Measurements from ENCODE around the gene TPCN2. TPM values are rescaled to one million over a fixed set of nuclear protein-coding genes. Genes with fewer than 3 reads are reported as not detected.
A peak's percentile ranks its signal among the peaks of the same experiment; 100 is the strongest.
"Not testable (repeated sequence)": the region's sequence is repeated elsewhere in the genome, so short reads cannot be mapped to it uniquely, and the experiment has no call there.

The TPCN2 gene
- total RNA-seq (6.8 TPM), polyA plus RNA-seq (ENCODE audit: insufficient read depth in 1 of 8, insufficient read length in 8 of 8, low replicate concordance in 1 of 8) (1 to 10 TPM; 6.4 to 9.9 (median 8.1) TPM)
- long read RNA-seq, donor 1: 0 reads
- long read RNA-seq, donor 2: 0 reads
- long read RNA-seq, donor 3: 0 reads
- long read RNA-seq, donor 4: 0 reads
- long read RNA-seq, donor 5: 0 reads
- long read RNA-seq, donor 6: 0 reads
- long read RNA-seq, donor 7, partial matches to known transcripts: 0 of 1 reads
- long read RNA-seq, donor 7, other reads (novel, unspliced or antisense): 0 of 1 reads
- long read RNA-seq, donor 8: 0 reads
- long read RNA-seq, donor 9: 0 reads
- long read RNA-seq, donor 10: 0 reads
- long read RNA-seq, donor 11: 0 reads

DNA sequence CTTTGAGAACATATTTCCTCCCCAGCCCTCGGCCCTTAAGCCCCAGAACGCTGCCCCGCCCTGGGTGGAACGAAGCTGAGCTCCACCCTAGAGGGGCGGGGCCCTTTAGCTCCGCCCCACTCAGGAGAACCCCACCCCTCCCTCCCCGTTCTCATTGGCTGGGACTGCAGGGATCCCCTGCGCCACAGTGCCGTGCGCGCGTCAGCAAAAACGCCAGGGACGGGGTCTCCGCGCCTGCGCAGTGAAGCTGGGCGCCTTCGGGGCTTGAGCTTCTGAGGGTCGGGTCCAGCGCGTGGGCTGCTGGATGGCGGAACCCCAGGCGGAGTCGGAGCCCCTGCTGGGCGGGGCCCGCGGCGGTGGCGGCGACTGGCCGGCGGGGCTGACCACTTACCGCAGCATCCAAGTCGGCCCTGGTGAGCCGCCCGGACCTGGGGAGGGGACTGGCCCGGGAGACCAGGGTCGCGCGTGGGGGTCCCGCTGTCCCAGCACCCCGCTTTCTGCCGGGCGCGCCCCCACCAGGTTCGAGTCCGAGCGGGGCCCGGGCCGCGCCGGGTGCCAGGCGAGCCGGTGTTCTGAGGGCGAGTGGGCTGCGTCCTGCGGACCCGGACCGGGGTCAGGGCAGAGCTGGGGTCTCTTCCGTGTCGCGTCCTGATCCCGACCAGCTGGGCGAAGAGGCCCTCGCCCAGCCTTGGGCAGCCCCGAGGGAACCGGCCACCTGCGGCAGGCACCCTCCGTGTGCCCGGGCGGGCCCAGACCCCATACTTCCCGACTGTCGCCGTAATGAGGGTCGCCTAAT lies at the start of gene TPCN2:
TSS of gene TPCN2 (plus strand) at position 239 of the 796 bp plus-strand sequence. CDS start at position 305, 66 bp downstream.
- Histone ChIP-seq H3K4me1 (ENCODE audit: control insufficient read depth, insufficient read depth, low read length) (peaks cover 28% of the 10 kb centered on the region), H3K4me3 (ENCODE audit: low read length) (peak within 1 kb of the TSS; percentile 76), H3K9me3 (replicated peaks; ENCODE audit: control insufficient read depth, low read depth, low read length) (no peaks in the 10 kb centered on the region), H3K27me3 (ENCODE audit: control insufficient read depth, insufficient read depth, low read length) (no peaks in the 10 kb centered on the region), H3K27ac (ENCODE audit: low read length) (peak within 1 kb of the TSS; percentile 47), H3K36me3 (ENCODE audit: control insufficient read depth, insufficient read depth, low read length) (peaks cover 3% of the 10 kb centered on the region)
- peak; percentile 98 for DNase-seq
- under 1% methylated on average over 66 of the region's 76 CpGs for WGBS (ENCODE audit: insufficient coverage)

DNA sequence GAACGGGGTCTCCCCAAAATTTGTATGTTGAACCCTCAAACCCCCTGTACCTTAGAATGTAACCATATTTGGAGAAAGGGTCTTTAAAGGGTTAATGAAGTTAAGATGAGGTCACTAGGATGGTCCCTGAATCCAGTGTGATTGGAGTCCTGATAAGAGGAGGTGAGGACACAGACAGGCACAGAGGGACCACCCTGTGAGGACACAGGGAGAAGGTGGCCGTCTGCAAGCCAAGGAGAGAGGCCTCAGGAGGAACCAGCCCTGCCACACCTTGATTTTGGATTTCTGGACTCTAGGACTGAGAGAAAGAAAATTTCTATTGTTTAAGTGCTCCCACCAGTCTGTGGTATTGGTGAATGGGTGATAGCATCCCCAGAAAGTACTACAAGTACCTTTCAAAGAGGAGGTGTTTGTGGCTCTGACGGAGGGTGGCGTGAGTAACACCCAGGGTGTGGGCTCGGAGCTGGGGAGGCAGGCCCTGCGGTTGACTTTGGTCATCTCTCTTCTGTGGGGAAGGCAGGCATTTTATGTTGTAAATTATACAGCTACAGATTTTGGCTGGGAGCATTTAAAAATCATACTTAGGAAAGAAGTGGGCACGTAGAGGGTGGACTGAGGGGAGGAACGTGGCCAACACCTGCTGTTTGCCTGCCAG lies 49.5 kb upstream of the TPCN2 start:
- H3K27ac ChIP-seq (ENCODE audit: low read length): peak overlapping the region; percentile 60

DNA sequence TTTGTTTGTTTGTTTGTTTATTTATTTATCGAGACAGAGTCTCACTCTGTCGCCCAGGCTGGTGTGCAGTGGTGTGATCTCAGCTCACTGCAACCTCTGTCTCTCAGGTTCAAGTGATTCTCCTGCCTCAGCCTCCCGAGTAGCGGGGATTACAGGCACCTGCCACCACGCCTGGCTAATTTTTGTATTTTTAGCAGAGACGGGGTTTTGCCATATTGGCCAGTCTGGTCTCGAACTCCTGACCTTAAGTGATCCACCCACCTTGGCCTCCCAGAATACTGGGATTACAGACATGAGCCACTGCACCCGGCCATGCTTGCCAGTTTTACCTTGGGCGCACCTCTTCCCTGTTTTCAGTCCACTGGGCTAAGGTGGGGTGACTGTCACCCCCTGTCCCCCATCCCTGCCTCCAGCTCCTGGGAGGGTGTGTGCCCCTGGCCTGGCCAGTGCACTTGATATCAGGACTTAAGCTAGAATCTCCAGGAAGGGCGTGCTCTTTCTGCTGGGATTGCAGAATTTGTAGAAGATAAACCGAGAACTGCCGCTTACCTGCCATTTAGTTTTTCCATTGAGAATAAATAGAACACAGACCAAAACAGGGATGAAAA lies 48.9 kb upstream of the TPCN2 start:
- not testable (repeated sequence) for H3K9me3 ChIP-seq (replicated peaks; ENCODE audit: control insufficient read depth, low read depth, low read length); H3K4me3 ChIP-seq (ENCODE audit: low read length); DNase-seq; H3K27me3 ChIP-seq (ENCODE audit: control insufficient read depth, insufficient read depth, low read length)
- peaks cover 59% of the 10 kb centered on the region for H3K4me1 ChIP-seq (ENCODE audit: control insufficient read depth, insufficient read depth, low read length)
- WGBS (ENCODE audit: insufficient coverage): 86% methylated on average over 9 of the region's 12 CpGs
- H3K27ac ChIP-seq (ENCODE audit: low read length): peak overlapping the region; percentile 95
- H3K36me3 ChIP-seq (ENCODE audit: control insufficient read depth, insufficient read depth, low read length): peaks cover 14% of the 10 kb centered on the region

More for the DNA sequence above, 49.5 kb upstream of the TPCN2 start:
- Histone ChIP-seq H3K27me3 (ENCODE audit: control insufficient read depth, insufficient read depth, low read length) (peaks cover 6% of the 10 kb centered on the region), H3K36me3 (ENCODE audit: control insufficient read depth, insufficient read depth, low read length) (peaks cover 9% of the 10 kb centered on the region), H3K4me1 (ENCODE audit: control insufficient read depth, insufficient read depth, low read length) (peaks cover 66% of the 10 kb centered on the region), H3K4me3 (ENCODE audit: low read length) (no peak overlapping the region), H3K9me3 (replicated peaks; ENCODE audit: control insufficient read depth, low read depth, low read length) (no peaks in the 10 kb centered on the region)
- WGBS (ENCODE audit: insufficient coverage): 81% methylated on average over 5 of the region's 8 CpGs
- DNase-seq: no peak

DNA sequence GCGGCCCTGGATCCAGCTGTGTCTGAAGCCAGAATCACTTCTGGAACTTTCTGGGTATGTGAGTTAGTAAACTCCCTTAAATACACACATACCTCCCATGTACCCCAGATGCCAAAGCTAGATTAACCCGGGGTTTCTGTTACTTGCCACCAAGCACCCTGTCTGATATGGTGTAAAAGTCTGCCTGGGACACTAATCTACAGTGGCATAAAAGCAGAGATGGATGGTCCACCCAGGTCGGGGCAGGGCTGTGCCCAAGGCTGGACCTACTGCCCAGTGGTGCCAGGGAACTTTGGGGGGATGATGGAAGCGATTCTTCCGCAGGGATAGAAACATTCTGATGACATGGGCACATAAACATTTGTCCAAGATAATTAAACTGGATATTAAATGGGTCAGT lies 48.3 kb upstream of the TPCN2 start:
- Histone ChIP-seq H3K4me3 (ENCODE audit: low read length) (no peak overlapping the region), H3K36me3 (ENCODE audit: control insufficient read depth, insufficient read depth, low read length) (peaks cover 20% of the 10 kb centered on the region), H3K4me1 (ENCODE audit: control insufficient read depth, insufficient read depth, low read length) (peaks cover 58% of the 10 kb centered on the region), H3K27me3 (ENCODE audit: control insufficient read depth, insufficient read depth, low read length) (peaks cover 3% of the 10 kb centered on the region), H3K9me3 (replicated peaks; ENCODE audit: control insufficient read depth, low read depth, low read length) (no peaks in the 10 kb centered on the region), H3K27ac (ENCODE audit: low read length) (peak overlapping the region; percentile 95)
- no peak for DNase-seq
- WGBS (ENCODE audit: insufficient coverage): 100% methylated on average over 1 of the region's 5 CpGs

DNA sequence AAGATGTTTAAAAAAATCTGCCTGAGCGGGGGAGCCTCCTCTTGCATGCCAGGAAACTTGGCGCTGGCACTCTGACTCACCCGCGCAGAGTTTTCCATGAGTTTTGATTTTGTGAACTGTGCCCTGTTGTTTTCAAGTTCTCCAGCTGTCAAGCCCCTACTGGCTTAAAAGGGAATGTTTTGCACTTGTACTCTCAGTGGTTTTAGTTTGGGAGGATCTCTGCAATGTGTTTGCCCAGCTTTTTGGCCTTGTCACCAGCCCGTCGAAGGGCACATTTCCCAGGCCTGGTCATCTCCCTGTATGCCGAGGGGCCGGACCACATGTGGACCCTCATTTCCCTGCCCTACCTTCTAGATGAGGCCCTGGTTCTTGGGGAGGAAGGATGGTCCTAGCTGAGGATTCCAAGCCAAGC lies 47.9 kb upstream of the TPCN2 start:
- Histone ChIP-seq H3K4me3 (ENCODE audit: low read length) (no peak overlapping the region), H3K4me1 (ENCODE audit: control insufficient read depth, insufficient read depth, low read length) (peaks cover 61% of the 10 kb centered on the region), H3K9me3 (replicated peaks; ENCODE audit: control insufficient read depth, low read depth, low read length) (no peaks in the 10 kb centered on the region), H3K36me3 (ENCODE audit: control insufficient read depth, insufficient read depth, low read length) (peaks cover 22% of the 10 kb centered on the region), H3K27me3 (ENCODE audit: control insufficient read depth, insufficient read depth, low read length) (peaks cover 3% of the 10 kb centered on the region), H3K27ac (ENCODE audit: low read length) (peak overlapping the region; percentile 95)
- peak; percentile 93 for DNase-seq
- 45% methylated on average over 6 of the region's 8 CpGs for WGBS (ENCODE audit: insufficient coverage)

DNA sequence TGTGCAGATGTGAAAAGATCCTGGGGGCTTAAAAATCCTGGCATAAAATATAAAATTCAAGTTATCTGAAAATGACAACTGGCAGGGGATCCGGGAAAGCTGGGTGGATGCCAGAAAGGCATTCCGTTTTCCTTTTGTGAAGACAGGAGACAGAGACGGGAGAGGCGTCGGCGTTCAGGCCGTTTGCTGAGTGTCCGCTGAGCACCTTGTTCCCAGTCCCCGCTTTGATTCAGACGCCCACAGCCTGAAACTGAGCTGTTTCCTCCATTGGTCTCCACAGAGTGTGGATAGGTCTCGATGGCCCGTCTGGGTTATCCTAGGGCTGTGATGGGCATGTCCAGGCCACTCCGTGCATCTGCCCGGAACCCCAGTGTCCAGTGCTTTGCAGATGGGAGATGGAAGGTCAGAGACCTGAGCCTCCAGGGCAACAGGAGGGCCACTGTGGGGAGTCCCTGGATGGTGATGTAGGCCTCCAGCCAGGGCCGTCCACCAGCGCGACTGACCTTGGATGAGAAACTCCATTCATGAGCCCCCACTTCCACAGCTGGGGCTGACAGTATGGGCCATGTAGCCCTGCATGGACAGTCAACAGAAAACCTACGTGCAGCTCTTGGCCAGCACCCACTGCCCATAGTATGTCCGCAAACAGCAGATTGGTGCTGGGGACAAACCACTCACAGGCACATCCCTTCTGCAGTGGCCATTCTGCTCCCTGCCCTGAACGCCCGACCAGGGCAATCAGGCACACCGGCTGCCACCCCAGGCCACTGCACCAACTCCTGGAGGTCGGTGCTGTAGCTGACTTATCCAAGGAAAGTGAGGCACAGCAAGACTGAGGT lies 47.3 kb upstream of the TPCN2 start:
- Histone ChIP-seq H3K4me3 (ENCODE audit: low read length) (no peak overlapping the region), H3K4me1 (ENCODE audit: control insufficient read depth, insufficient read depth, low read length) (peaks cover 61% of the 10 kb centered on the region), H3K36me3 (ENCODE audit: control insufficient read depth, insufficient read depth, low read length) (peaks cover 22% of the 10 kb centered on the region), H3K27ac (ENCODE audit: low read length) (peak overlapping the region; percentile 95), H3K27me3 (ENCODE audit: control insufficient read depth, insufficient read depth, low read length) (peaks cover 3% of the 10 kb centered on the region), H3K9me3 (replicated peaks; ENCODE audit: control insufficient read depth, low read depth, low read length) (no peaks in the 10 kb centered on the region)
- WGBS (ENCODE audit: insufficient coverage): 50% methylated on average over 23 of the region's 23 CpGs
- peak; percentile 64 for DNase-seq

DNA sequence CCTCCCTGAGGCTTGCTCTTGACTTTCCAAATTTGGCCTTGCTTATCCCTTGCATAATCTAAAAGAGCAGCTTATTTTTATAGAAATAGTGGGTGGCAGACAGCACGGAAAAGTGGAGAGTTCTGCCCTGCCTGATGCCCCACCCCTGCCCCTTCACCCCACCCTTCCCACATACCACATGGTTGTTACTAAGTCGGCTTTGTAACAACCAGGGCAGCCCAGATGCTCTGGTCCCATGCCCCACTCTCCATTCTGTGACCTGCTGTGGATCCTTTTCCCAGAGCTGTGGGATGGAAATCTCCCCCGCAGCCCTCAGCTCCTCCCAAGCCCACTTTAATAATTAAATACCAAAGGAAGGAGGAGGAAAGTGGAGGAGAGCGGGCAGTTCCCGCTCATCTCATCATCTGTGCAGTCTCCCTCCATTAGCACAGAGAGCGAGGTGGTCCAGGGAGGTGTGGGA lies 46.6 kb upstream of the TPCN2 start:
- WGBS (ENCODE audit: insufficient coverage): 43% methylated on average over 2 of the region's 6 CpGs
- no peak overlapping the region for H3K4me3 ChIP-seq (ENCODE audit: low read length)
- peak overlapping the region; percentile 95 for H3K27ac ChIP-seq (ENCODE audit: low read length)
- peaks cover 3% of the 10 kb centered on the region for H3K27me3 ChIP-seq (ENCODE audit: control insufficient read depth, insufficient read depth, low read length)
- DNase-seq: no peak
- H3K36me3 ChIP-seq (ENCODE audit: control insufficient read depth, insufficient read depth, low read length): peaks cover 22% of the 10 kb centered on the region
- peaks cover 61% of the 10 kb centered on the region for H3K4me1 ChIP-seq (ENCODE audit: control insufficient read depth, insufficient read depth, low read length)
- H3K9me3 ChIP-seq (replicated peaks; ENCODE audit: control insufficient read depth, low read depth, low read length): no peaks in the 10 kb centered on the region

DNA sequence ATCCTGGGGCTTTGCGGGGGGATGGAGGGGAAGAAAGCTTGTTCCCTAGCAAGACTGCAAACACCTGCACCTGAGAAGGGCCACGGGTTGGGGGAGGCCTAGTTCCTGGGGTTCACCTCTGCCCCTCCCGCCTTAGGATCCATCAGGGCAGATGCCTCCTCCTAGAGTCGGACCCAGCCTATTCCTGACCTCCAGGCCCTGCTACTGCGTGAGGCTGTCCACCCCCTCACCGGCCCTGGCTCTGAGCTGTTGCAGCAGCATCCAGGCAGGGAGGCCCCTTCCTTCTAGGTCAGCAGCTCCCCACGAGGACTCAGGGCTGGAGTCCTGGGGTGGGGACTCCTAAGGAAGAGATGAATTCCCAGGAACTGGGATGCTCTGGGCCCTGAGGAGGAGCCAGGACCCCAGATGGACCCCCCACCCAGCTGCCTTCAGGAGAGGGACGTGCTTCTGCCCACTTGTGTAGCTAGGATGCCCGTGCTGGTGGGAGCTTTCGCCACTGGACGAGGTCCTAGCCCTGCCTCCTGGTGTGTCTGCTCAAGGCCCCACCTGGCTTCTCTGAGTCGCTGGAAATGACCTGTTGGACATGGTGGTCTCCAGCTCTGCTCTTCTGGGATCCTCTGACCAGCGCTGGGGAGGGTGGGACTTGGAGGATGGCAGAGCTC lies 46.0 kb upstream of the TPCN2 start:
- Histone ChIP-seq H3K9me3 (replicated peaks; ENCODE audit: control insufficient read depth, low read depth, low read length) (no peaks in the 10 kb centered on the region), H3K27me3 (ENCODE audit: control insufficient read depth, insufficient read depth, low read length) (peaks cover 3% of the 10 kb centered on the region), H3K4me3 (ENCODE audit: low read length) (no peak overlapping the region), H3K27ac (ENCODE audit: low read length) (peak overlapping the region; percentile 42), H3K4me1 (ENCODE audit: control insufficient read depth, insufficient read depth, low read length) (peaks cover 59% of the 10 kb centered on the region), H3K36me3 (ENCODE audit: control insufficient read depth, insufficient read depth, low read length) (peaks cover 27% of the 10 kb centered on the region)
- 65% methylated on average over 11 of the region's 13 CpGs for WGBS (ENCODE audit: insufficient coverage)
- no peak for DNase-seq

All from muscle of leg (tissue), 16 donors.